NCI-H187 treated with DMSO at 0.1 percent for 48 hours (cell line): ENCODE results near the gene CCBE1.

Source experiments
- DNase-seq: peaks from one replicate; lab custom pipeline; 2025; lab: John Stamatoyannopoulos, UW

Gene CCBE1

GRCh38 chr18:59454909-59455727 lies 242.1 kb downstream of the CCBE1 start:
- DNase-seq = no peak

- DNase-seq = no peak
Observed at GRCh38 chr18:59453468-59453961, 243.7 kb downstream of the CCBE1 start.

GRCh38 chr18:59451963-59452362 lies 245.3 kb downstream of the CCBE1 start:
- DNase-seq = no peak

- DNase-seq = no peak
Observed at GRCh38 chr18:59451073-59451472, 246.2 kb downstream of the CCBE1 start.

GRCh38 chr18:59448546-59448945 lies 248.7 kb downstream of the CCBE1 start:
- no peak for DNase-seq

GRCh38 chr18:59446012-59446411 lies 251.2 kb downstream of the CCBE1 start:
- no peak for DNase-seq

- DNase-seq = no peak
Observed at GRCh38 chr18:59437851-59438569, 259.2 kb downstream of the CCBE1 start.

GRCh38 chr18:59432803-59433597 lies 264.2 kb downstream of the CCBE1 start:
- no peak for DNase-seq

GRCh38 chr18:59431131-59431530 lies 266.1 kb downstream of the CCBE1 start:
- no peak for DNase-seq

GRCh38 chr18:59429608-59430007 lies 267.6 kb downstream of the CCBE1 start:
- no peak for DNase-seq

- DNase-seq = no peak
Observed at GRCh38 chr18:59428018-59428417, 269.2 kb downstream of the CCBE1 start.

- DNase-seq = no peak
Observed at GRCh38 chr18:59426855-59427254, 270.4 kb downstream of the CCBE1 start.

- no peak for DNase-seq
Observed at GRCh38 chr18:59423259-59423658, 274.0 kb downstream of the CCBE1 start.

- DNase-seq = no peak
Observed at GRCh38 chr18:59420244-59420643, 277.0 kb downstream of the CCBE1 start.

- DNase-seq = no peak
Observed at GRCh38 chr18:59419386-59419785, 277.8 kb downstream of the CCBE1 start.

- DNase-seq = no peak
Observed at GRCh38 chr18:59416818-59417217, 280.4 kb downstream of the CCBE1 start.

GRCh38 chr18:59414111-59414653 lies 283.0 kb downstream of the CCBE1 start:
- DNase-seq = no peak

- DNase-seq = peak; percentile 85
Observed at GRCh38 chr18:59402432-59403090, 294.7 kb downstream of the CCBE1 start.

GRCh38 chr18:59400407-59400806 lies 296.8 kb downstream of the CCBE1 start:
- DNase-seq = no peak

- DNase-seq = no peak
Observed at GRCh38 chr18:59395226-59396175, 301.7 kb downstream of the CCBE1 start.
